GM23338 (cell line): ENCODE data around the gene TNS4.

Experiments
- CREB1 ChIP-seq: fragments of 250-450 bp; sonication (Bioruptor Pico); IDR thresholded peaks from 2 replicates; pipeline ENCODE4 v1.5.0; 2020; ENCODE audit warnings: low read depth, mild to moderate bottlenecking, moderate library complexity
- EZH2 ChIP-seq: fragments of 200-600 bp; sonication (generic); IDR thresholded peaks from one replicate; pipeline ENCODE4 v1.8.0; 2017; ENCODE audit warnings: antibody characterized with exemption, mild to moderate bottlenecking, low read depth; ENCODE audit not compliant: unreplicated experiment
- EZH2phosphoT487 ChIP-seq: fragments of 200-600 bp; sonication (generic); IDR thresholded peaks from one replicate; pipeline ENCODE4 v1.8.1; 2018; ENCODE audit warnings: antibody characterized with exemption; ENCODE audit not compliant: unreplicated experiment
- JUNB ChIP-seq: IDR thresholded peaks from one replicate; pipeline ENCODE4 v1.6.1; 2016; ENCODE audit warnings: antibody characterized with exemption; ENCODE audit not compliant: unreplicated experiment
- NANOG ChIP-seq: IDR thresholded peaks from 2 replicates; pipeline ENCODE4 v1.6.1; 2016; ENCODE audit warnings: antibody characterized with exemption, borderline replicate concordance
- POLR2AphosphoS5 ChIP-seq: IDR thresholded peaks from 2 replicates; pipeline ENCODE4 v1.6.1; 2016; ENCODE audit warnings: antibody characterized with exemption, low read depth
- STAT1 ChIP-seq: IDR thresholded peaks from one replicate; pipeline ENCODE4 v1.6.1; 2016; ENCODE audit warnings: antibody characterized with exemption; ENCODE audit not compliant: unreplicated experiment
- ZNF114 ChIP-seq: fragments of 250-450 bp; sonication (Bioruptor Pico); IDR thresholded peaks from 2 replicates; pipeline ENCODE4 v1.5.0; 2020; ENCODE audit warnings: mild to moderate bottlenecking, moderate library complexity
- ZNF331 ChIP-seq: fragments of 250-450 bp; sonication (Bioruptor Pico); IDR thresholded peaks from 2 replicates; pipeline ENCODE4 v1.5.0; 2020; ENCODE audit warnings: low read depth, mild to moderate bottlenecking, moderate library complexity
- TF ChIP-seq, protein P1 (sequence below), 2 experiments: fragments of 200-600 bp in 1 of 2; sonication (generic) in 1 of 2; conservative IDR thresholded peaks; 2 replicates each; pipeline versions ENCODE4 v1.5.1 to v1.6.1; 2016 to 2017; ENCODE audit warnings: antibody characterized with exemption in 2 of 2, low read depth in 2 of 2, mild to moderate bottlenecking in 2 of 2, moderate library complexity in 1 of 2
- TF ChIP-seq, protein P2 (sequence below): IDR thresholded peaks from one replicate; pipeline ENCODE4 v1.6.1; 2018; ENCODE audit warnings: antibody characterized with exemption; ENCODE audit not compliant: unreplicated experiment
- TF ChIP-seq, protein P3 (sequence below): IDR thresholded peaks from 2 replicates; pipeline ENCODE4 v1.6.1; 2016; ENCODE audit warnings: antibody characterized with exemption
- TF ChIP-seq, protein P4 (sequence below): fragments of 250-450 bp; sonication (Bioruptor Pico); IDR thresholded peaks from 2 replicates; pipeline ENCODE4 v1.5.0; 2020; ENCODE audit warnings: mild to moderate bottlenecking, moderate library complexity

DNA sequence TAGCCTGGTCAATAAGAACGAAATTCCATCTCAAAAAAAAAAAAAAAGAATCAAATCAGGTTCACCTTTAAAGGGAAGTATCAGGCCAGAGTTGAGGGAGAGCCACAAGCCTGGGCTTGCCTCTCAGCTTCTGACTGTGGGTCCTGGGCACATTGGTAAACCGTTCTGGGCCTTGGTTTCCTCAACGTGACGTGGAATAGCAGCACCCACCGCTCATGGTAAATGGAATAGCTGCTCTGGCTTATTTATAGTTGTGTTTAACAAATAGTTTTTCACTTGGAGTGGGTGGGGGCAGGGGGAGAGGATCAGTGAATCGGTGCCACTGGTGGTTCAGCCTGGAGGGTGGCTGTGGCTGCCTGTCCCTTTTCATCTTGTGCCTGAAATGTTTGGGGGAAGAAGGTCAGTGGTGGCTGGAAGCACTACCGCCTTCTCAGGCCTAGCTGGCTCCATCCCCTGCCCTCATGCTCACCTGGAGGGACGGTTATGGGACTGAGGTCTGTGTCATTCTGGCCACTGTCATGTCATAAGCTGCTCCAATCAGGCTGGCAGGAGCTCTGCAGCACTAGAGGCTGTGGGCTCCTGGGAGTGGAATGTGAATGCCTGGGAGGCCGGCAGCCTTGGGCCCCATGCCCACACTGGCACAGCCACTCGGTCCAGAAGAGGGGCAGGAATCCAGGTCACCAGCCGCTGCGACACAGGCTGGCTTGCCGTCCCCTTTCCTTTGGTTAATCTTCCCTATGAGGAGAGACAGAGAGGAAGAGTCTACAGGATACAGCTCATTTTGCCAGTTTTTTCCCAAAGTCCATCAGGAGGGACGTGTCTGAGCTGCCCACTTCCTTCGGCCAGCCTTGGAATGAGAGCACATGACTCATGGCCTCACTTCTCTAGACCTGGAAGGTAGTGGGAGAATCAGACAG lies 36.9 kb upstream of the TNS4 start:
- TF ChIP-seq POLR2AphosphoS5 = no peak
- TF ChIP-seq, protein P1, sequence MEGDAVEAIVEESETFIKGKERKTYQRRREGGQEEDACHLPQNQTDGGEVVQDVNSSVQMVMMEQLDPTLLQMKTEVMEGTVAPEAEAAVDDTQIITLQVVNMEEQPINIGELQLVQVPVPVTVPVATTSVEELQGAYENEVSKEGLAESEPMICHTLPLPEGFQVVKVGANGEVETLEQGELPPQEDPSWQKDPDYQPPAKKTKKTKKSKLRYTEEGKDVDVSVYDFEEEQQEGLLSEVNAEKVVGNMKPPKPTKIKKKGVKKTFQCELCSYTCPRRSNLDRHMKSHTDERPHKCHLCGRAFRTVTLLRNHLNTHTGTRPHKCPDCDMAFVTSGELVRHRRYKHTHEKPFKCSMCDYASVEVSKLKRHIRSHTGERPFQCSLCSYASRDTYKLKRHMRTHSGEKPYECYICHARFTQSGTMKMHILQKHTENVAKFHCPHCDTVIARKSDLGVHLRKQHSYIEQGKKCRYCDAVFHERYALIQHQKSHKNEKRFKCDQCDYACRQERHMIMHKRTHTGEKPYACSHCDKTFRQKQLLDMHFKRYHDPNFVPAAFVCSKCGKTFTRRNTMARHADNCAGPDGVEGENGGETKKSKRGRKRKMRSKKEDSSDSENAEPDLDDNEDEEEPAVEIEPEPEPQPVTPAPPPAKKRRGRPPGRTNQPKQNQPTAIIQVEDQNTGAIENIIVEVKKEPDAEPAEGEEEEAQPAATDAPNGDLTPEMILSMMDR (conservative IDR thresholded peaks at IDR 0.05; ENCODE audit: low read depth in 2 of 2) = no peak
- no peak for TF ChIP-seq EZH2
- no peak for TF ChIP-seq ZNF331 (CRISPR knock-in tag)
- TF ChIP-seq ZNF114 (CRISPR knock-in tag) = no peak
- no peak for TF ChIP-seq JUNB
- TF ChIP-seq, protein P2, sequence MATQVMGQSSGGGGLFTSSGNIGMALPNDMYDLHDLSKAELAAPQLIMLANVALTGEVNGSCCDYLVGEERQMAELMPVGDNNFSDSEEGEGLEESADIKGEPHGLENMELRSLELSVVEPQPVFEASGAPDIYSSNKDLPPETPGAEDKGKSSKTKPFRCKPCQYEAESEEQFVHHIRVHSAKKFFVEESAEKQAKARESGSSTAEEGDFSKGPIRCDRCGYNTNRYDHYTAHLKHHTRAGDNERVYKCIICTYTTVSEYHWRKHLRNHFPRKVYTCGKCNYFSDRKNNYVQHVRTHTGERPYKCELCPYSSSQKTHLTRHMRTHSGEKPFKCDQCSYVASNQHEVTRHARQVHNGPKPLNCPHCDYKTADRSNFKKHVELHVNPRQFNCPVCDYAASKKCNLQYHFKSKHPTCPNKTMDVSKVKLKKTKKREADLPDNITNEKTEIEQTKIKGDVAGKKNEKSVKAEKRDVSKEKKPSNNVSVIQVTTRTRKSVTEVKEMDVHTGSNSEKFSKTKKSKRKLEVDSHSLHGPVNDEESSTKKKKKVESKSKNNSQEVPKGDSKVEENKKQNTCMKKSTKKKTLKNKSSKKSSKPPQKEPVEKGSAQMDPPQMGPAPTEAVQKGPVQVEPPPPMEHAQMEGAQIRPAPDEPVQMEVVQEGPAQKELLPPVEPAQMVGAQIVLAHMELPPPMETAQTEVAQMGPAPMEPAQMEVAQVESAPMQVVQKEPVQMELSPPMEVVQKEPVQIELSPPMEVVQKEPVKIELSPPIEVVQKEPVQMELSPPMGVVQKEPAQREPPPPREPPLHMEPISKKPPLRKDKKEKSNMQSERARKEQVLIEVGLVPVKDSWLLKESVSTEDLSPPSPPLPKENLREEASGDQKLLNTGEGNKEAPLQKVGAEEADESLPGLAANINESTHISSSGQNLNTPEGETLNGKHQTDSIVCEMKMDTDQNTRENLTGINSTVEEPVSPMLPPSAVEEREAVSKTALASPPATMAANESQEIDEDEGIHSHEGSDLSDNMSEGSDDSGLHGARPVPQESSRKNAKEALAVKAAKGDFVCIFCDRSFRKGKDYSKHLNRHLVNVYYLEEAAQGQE = no peak
- TF ChIP-seq CREB1 (CRISPR knock-in tag) = no peak
- TF ChIP-seq EZH2phosphoT487 = no peak
- TF ChIP-seq, protein P3, sequence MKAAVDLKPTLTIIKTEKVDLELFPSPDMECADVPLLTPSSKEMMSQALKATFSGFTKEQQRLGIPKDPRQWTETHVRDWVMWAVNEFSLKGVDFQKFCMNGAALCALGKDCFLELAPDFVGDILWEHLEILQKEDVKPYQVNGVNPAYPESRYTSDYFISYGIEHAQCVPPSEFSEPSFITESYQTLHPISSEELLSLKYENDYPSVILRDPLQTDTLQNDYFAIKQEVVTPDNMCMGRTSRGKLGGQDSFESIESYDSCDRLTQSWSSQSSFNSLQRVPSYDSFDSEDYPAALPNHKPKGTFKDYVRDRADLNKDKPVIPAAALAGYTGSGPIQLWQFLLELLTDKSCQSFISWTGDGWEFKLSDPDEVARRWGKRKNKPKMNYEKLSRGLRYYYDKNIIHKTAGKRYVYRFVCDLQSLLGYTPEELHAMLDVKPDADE = no peak
- TF ChIP-seq STAT1 = no peak
- TF ChIP-seq NANOG = no peak
- TF ChIP-seq, protein P4, sequence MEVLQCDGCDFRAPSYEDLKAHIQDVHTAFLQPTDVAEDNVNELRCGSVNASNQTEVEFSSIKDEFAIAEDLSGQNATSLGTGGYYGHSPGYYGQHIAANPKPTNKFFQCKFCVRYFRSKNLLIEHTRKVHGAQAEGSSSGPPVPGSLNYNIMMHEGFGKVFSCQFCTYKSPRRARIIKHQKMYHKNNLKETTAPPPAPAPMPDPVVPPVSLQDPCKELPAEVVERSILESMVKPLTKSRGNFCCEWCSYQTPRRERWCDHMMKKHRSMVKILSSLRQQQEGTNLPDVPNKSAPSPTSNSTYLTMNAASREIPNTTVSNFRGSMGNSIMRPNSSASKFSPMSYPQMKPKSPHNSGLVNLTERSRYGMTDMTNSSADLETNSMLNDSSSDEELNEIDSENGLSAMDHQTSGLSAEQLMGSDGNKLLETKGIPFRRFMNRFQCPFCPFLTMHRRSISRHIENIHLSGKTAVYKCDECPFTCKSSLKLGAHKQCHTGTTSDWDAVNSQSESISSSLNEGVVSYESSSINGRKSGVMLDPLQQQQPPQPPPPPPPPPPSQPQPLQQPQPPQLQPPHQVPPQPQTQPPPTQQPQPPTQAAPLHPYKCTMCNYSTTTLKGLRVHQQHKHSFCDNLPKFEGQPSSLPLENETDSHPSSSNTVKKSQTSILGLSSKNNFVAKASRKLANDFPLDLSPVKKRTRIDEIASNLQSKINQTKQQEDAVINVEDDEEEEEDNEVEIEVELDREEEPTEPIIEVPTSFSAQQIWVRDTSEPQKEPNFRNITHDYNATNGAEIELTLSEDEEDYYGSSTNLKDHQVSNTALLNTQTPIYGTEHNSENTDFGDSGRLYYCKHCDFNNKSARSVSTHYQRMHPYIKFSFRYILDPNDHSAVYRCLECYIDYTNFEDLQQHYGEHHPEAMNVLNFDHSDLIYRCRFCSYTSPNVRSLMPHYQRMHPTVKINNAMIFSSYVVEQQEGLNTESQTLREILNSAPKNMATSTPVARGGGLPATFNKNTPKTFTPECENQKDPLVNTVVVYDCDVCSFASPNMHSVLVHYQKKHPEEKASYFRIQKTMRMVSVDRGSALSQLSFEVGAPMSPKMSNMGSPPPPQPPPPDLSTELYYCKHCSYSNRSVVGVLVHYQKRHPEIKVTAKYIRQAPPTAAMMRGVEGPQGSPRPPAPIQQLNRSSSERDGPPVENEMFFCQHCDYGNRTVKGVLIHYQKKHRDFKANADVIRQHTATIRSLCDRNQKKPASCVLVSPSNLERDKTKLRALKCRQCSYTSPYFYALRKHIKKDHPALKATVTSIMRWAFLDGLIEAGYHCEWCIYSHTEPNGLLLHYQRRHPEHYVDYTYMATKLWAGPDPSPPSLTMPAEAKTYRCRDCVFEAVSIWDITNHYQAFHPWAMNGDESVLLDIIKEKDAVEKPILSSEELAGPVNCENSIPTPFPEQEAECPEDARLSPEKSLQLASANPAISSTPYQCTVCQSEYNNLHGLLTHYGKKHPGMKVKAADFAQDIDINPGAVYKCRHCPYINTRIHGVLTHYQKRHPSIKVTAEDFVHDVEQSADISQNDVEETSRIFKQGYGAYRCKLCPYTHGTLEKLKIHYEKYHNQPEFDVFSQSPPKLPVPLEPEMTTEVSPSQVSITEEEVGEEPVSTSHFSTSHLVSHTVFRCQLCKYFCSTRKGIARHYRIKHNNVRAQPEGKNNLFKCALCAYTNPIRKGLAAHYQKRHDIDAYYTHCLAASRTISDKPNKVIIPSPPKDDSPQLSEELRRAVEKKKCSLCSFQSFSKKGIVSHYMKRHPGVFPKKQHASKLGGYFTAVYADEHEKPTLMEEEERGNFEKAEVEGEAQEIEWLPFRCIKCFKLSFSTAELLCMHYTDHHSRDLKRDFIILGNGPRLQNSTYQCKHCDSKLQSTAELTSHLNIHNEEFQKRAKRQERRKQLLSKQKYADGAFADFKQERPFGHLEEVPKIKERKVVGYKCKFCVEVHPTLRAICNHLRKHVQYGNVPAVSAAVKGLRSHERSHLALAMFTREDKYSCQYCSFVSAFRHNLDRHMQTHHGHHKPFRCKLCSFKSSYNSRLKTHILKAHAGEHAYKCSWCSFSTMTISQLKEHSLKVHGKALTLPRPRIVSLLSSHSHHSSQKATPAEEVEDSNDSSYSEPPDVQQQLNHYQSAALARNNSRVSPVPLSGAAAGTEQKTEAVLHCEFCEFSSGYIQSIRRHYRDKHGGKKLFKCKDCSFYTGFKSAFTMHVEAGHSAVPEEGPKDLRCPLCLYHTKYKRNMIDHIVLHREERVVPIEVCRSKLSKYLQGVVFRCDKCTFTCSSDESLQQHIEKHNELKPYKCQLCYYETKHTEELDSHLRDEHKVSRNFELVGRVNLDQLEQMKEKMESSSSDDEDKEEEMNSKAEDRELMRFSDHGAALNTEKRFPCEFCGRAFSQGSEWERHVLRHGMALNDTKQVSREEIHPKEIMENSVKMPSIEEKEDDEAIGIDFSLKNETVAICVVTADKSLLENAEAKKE = no peak
